Uterus (tissue), 4 donors: ENCODE results near the gene CPT1C. TPM values are rescaled to one million over a fixed set of nuclear protein-coding genes. Genes with fewer than 3 reads are reported as not detected.

Experiments used
- DNase-seq, 2 donors: peaks; one replicate each; pipeline ENCODE4 v3.0.0-alpha.2; 2019 to 2020
- H3K27ac ChIP-seq, 2 donors: fragments of 200-600 bp; sonication (generic); 1 replicate in 1 of 2; 2 replicates in 1 of 2; pipeline ENCODE4 v1.5.1; 2016 to 2018
- H3K27me3 ChIP-seq, 2 donors: fragments of 200-600 bp; sonication (generic); one replicate each; pipeline ENCODE4 v1.5.1; 2018 to 2019; ENCODE audit warnings: control low read depth in 1 of 2
- H3K36me3 ChIP-seq, 2 donors: fragments of 200-600 bp; sonication (generic); one replicate each; pipeline ENCODE4 v1.5.1; 2019; ENCODE audit warnings: control low read depth in 1 of 2
- H3K4me1 ChIP-seq, 2 donors: fragments of 200-600 bp; sonication (generic); one replicate each; pipeline ENCODE4 v1.5.1; 2018 to 2019; ENCODE audit warnings: control low read depth in 1 of 2
- H3K4me3 ChIP-seq, 2 donors: fragments of 200-600 bp; sonication (generic); 1 replicate in 1 of 2; 2 replicates in 1 of 2; pipeline ENCODE4 v1.5.1; 2018 to 2019; ENCODE audit warnings: mild to moderate bottlenecking in 1 of 2
- H3K9me3 ChIP-seq, 2 donors: fragments of 200-600 bp; sonication (generic); one replicate each; pipeline ENCODE4 v1.5.1; 2019; ENCODE audit warnings: control low read depth in 1 of 2
- CTCF ChIP-seq, 4 experiments: fragments of 200-600 bp in 2 of 4; fragments of 450-650 bp in 2 of 4; sonication (generic) in 2 of 4; IDR thresholded peaks; one replicate each; pipeline ENCODE4 v1.5.1; 2016 to 2019; ENCODE audit warnings: antibody characterized with exemption in 4 of 4, mild to moderate bottlenecking in 2 of 4, moderate library complexity in 1 of 4
- POLR2A ChIP-seq, 2 donors: fragments of 450-650 bp; IDR thresholded peaks; one replicate each; pipeline ENCODE4 v1.6.1; 2016; ENCODE audit warnings: antibody characterized with exemption in 2 of 2, mild to moderate bottlenecking in 1 of 2, moderate library complexity in 1 of 2
- intact Hi-C: fragments of 100-400 bp; cut with DNase I; formaldehyde crosslinking; loops from one replicate; pipeline ENCODE4 v1.15.1; 2023; ENCODE audit warnings: low total_unique reads
- total RNA-seq, 4 donors: library from RNA; depleted of rRNA in 3 of 4; stranded (reverse); fragments of >200 nt in 3 of 4; gene quantifications; one replicate each; pipeline versions ENCODE4 v1.1.0 to v1.2.4, GENCODE V29; 2014 to 2023
- donor health status: DM: yes; HTN: yes; CAD: no.

Gene CPT1C
- total RNA-seq, 4 donors from 2014 or later = 1.5 to 26.6 (median 12.2) TPM

GRCh38 chr19:49676136-49676783 lies 14.7 kb upstream of the CPT1C start:
- H3K9me3 ChIP-seq = no peaks in the 10 kb centered on the region
- H3K4me3 ChIP-seq = peak overlapping the region; percentile 31 to 39
- peaks cover 0 to 4% of the 10 kb centered on the region in 2 donors for H3K4me1 ChIP-seq
- TF ChIP-seq POLR2A (IDR thresholded peaks at IDR 0.05) = peak in 1 of 2 donors; percentile 9
- no peak for TF ChIP-seq CTCF (IDR thresholded peaks at IDR 0.05)
- no peaks in the 10 kb centered on the region for H3K36me3 ChIP-seq
- H3K27ac ChIP-seq = peak overlapping the region; percentile 93 to 95
- H3K27me3 ChIP-seq = no peaks in the 10 kb centered on the region
- peak; percentile 86 to 93 for DNase-seq
- intact Hi-C loops = no loop called here

- no peaks in the 10 kb centered on the region for H3K27me3 ChIP-seq
These were observed 14.1 kb upstream of the CPT1C start for GRCh38 chr19:49676784-49677230.

GRCh38 chr19:49677231-49677900 lies 13.6 kb upstream of the CPT1C start, which contains the start of gene PRMT1:
TSS of gene PRMT1 (plus strand) at chr19:49677271. CDS start at chr19:49677281, 10 bp downstream.
- no peak for DNase-seq
- intact Hi-C loops = no loop called here
- TF ChIP-seq POLR2A (IDR thresholded peaks at IDR 0.05) (peak; percentile 83 to 91), CTCF (IDR thresholded peaks at IDR 0.05) (no peak)
- Histone ChIP-seq H3K4me1 (peaks cover 0 to 4% of the 10 kb centered on the region in 2 donors), H3K27me3 (no peaks in the 10 kb centered on the region), H3K36me3 (no peaks in the 10 kb centered on the region), H3K27ac (peak within 1 kb of the TSS; percentile 94 to 95), H3K9me3 (no peaks in the 10 kb centered on the region), H3K4me3 (peak within 1 kb of the TSS; percentile 64 to 86)

More at GRCh38 chr19:49676784-49677230, 14.1 kb upstream of the CPT1C start:
- Histone ChIP-seq H3K9me3 (no peaks in the 10 kb centered on the region), H3K4me1 (peaks cover 0 to 4% of the 10 kb centered on the region in 2 donors), H3K4me3 (peak overlapping the region; percentile 64 to 86), H3K36me3 (no peaks in the 10 kb centered on the region), H3K27ac (peak overlapping the region; percentile 94 to 95)
- peak; percentile 100 for DNase-seq
- no peak for TF ChIP-seq POLR2A (IDR thresholded peaks at IDR 0.05)
- peak in 1 of 4 experiments; percentile 1 for TF ChIP-seq CTCF (IDR thresholded peaks at IDR 0.05)
- intact Hi-C loops = no loop called here

GRCh38 chr19:49677901-49678674 lies 12.8 kb upstream of the CPT1C start:
- intact Hi-C loops = no loop called here
- DNase-seq = peak; percentile 75 to 76
- Histone ChIP-seq H3K36me3 (no peaks in the 10 kb centered on the region), H3K27me3 (no peaks in the 10 kb centered on the region), H3K4me1 (peaks cover 0 to 4% of the 10 kb centered on the region in 2 donors), H3K4me3 (peak overlapping the region; percentile 64 to 86), H3K9me3 (no peaks in the 10 kb centered on the region), H3K27ac (peak overlapping the region; percentile 85 to 94)
- TF ChIP-seq CTCF (IDR thresholded peaks at IDR 0.05) = peak; percentile 37 to 62 (median 52)
- no peak for TF ChIP-seq POLR2A (IDR thresholded peaks at IDR 0.05)
